Forelimb muscle (tissue), 1 donor: ENCODE measurements around the gene RXRA. TPM values are rescaled to one million over a fixed set of nuclear protein-coding genes. Genes with fewer than 3 reads are reported as not detected.
A peak's percentile ranks its signal among the peaks of the same experiment; 100 is the strongest.

ENCODE experiments used
- DNase-seq: peaks from one replicate; pipeline ENCODE4 v3.0.0-alpha.2; 2013; ENCODE audit warnings: low read depth
- polyA plus RNA-seq: library from polyadenylated mRNA; unstranded; fragments of 120-200 nt; gene quantifications from one replicate; pipeline ENCODE4 v1.2.1, GENCODE V29; 2013; ENCODE audit not compliant: insufficient read length

The RXRA gene
- polyA plus RNA-seq, 1 donor = 28.9 TPM

- no peak for DNase-seq
Measured at GRCh38 chr9:134466869-134467616, 140.8 kb downstream of the RXRA start.

DNA sequence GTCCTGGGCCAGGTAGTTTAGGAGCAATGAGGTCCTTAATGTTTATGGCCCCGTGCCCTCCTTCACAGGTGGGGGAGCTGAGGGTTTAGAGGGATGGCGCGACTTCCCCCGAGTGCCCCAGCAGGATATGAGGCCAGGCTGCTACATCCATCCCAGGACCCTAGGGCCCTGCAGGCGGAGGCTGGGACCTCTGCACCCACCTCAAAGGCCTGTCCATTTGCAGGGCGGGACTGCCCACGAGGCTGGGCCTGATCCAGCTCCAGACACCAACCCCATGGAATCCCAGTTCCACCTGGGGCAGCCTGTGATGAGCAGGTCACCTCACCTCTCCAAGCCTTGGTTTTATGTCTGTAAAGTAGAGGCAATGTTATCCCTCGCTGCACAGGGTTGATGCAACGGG lies 142.1 kb downstream of the RXRA start:
- DNase-seq = no peak

DNA sequence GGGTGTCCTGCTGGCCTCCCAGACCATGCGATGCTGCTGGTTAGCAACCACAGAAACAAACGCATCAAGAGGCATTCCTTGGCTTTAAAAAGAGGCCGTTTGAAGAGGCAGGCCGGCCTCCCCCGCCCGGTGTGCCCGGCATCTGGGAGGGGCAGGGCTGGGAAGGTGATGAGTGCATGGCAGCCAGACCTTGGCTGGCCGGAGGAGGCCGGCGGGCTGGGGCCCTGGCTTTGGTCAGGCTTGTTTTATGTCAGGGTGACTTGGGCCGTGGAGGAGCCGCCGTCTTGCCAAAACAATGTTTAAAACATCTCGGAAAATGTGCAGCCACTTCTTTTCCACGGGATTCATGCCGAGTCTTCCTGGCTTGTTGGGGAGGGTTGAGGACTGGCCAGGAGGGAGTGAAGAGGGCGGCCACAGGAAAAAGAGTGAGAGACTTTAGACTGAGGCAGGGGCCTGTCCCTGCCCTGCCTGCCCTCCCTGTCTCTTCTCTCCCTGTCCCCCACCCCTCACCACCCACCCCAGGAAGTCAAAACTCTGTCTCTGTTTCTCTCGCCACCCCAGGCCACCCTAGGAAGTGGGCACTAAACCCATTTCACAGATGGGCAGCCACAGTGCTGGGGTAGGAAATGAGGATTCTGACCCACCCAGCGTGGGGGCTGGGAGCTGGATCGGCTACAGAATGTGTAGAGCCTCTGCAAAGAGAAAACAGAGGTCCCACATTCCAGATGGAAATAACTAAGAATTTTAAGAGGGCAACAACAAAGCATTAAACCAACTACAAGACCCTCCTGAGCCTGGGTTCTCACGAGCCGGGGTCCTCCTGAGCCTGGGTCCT lies 143.0 kb downstream of the RXRA start:
- peak; percentile 86 for DNase-seq

- DNase-seq = no peak
Measured at GRCh38 chr9:134472256-134472655, 146.0 kb downstream of the RXRA start.

- DNase-seq = no peak
Measured at GRCh38 chr9:134473141-134474054, 147.1 kb downstream of the RXRA start.

DNA sequence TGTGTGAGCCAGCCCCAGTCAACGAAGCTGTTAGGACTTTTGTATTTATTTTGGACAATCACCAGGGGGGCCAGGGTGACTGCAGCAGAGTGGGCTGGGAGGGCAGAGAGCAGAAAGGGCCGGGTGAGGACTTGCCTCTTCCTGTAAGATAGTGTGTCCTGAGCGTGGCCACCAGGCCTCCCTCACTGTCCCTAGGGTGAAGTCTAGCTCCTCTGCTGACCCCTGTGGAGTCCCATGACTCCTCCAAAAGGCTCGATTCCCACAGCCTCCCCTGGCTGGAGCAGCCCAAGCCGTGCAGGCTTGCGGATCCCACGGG lies 147.8 kb downstream of the RXRA start:
- DNase-seq = no peak

- DNase-seq = no peak
Measured at GRCh38 chr9:134475011-134475790, 148.9 kb downstream of the RXRA start.

DNA sequence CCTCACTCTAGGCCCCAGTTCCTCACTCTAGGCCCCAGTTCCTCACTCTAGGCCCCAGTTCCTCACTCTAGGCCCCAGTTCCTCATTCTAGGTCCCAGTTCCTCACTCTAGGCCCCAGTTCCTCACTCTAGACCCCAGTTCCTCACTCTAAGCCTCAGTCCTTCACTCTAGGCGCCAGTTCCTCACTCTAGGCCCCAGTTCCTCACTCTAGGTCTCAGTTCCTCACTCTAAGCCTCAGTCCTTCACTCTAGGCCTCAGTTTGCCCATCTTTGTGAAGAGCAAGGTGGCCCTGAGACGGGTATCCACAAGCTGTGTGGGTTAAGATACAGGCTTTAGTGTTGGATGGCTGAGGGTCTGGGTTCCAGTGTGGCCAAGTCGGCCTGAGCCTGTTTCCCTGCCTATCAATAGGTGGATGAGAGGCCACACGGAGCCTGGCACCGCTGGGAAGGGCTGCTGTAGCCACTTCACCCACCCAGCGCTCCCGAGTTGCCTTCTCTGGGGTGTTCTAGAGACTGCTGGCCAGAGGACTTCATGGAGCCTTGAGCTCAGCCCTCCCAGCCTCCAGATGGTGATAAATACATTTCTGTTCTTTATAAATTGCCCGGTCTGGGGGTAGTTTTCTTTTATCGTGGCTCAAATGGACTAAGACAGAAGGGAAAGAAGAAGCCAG lies 150.2 kb downstream of the RXRA start:
- DNase-seq = no peak

DNA sequence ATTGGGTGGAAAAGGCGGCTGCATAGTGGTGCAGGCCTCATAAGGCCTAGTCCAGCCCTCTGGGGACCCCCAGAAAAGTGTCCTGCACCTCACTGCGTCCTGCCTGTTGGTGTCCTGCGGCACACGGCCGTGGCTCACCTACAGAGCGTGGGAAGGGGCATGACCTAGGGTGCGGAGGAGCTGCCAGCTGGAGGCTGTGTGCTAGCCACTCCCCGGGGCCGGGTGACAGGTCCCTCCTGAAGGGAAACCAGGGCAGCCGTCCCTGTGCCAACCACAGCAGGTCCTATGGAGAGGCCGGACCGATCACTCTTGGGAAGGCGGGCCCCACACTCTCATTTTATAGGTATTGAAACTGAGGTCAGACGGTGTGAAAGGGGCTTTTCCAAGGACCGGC lies 150.7 kb downstream of the RXRA start:
- DNase-seq = no peak

- no peak for DNase-seq
Measured at GRCh38 chr9:134477342-134477925, 151.2 kb downstream of the RXRA start.

- DNase-seq = no peak
Measured at GRCh38 chr9:134477927-134478326, 151.7 kb downstream of the RXRA start.

DNA sequence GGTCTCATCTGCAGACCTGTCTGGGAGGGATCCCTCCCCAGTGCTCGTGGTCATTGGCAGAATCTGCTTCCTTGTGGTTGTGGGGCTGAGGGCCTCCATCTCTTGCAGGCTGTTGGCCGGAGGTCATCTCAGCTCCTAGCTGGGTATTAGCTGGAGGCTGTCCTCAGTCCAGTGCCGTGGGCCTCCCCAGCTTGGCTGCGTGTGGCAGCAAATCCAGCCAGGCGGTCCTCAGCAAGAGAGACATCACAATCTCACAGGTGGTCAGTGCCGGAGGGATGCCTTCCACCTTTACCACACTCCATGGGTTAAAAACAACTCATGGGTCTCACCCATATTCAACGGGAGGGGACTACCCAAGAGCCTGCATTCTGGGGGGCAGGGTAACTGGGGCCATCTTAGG lies 155.5 kb downstream of the RXRA start:
- DNase-seq = no peak

DNA sequence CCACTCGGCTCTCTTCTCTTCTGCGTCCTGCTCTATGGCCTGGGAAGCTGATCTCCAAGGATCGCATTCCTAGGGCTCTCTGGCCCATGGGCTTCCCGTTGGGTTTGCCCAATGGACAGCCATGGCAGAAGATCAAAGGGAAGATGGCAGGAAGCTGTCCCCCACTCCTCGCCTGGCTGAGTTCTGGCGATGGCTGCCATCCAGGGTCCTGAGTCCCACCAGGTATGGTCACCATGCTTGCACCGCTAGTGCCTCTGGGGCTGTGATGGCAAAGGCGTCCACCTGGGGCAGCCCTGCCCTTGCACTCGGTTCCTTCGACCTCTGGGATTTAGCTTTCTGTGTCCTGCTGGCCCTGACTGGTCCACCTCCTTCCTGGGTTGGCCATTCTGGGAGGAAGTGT lies 156.0 kb downstream of the RXRA start:
- no peak for DNase-seq

GRCh38 chr9:134483361-134484184 lies 157.3 kb downstream of the RXRA start:
- no peak for DNase-seq

DNA sequence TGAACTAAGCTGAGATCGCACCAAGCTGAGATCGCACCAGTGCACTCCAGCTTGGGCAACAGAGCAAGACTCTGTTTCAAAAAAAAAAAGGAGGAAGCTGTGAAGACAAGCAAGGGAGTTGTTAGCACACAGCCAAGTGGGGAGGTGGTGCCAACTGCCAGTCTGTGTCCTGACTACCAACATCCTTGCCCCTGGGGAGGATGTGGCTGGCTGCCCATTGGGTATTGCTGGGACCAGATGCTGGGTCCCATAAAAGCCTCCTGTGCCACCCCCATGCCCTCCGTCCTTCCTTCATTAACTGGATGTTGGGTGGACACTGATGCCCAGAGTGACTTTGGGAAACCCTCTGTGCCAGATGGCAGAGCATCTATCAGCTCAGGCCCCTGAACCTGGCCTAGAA lies 158.2 kb downstream of the RXRA start:
- no peak for DNase-seq

GRCh38 chr9:134485653-134486052 lies 159.4 kb downstream of the RXRA start:
- no peak for DNase-seq

DNA sequence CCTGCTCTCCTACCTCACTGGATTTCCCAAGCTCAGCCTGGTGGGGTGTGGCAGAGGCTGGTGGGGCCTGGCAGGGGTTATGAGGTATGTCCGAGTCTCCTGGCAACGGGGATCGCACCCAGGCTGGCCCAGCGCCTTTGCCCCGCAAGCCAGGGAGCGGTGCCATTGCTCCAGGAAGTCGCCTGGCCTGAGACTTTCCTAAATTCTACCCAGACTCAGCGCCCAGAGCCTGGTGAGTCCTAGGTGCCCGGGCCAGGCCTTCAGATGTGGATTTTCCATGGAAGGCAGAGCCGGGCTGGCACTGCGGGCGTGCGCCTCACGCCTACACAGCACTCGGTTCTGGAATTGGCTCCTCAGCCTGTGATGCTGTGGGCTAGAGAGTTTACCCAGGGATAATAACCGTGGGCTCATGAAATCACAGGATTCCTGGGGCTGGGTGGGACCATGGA lies 159.9 kb downstream of the RXRA start:
- DNase-seq = no peak

DNA sequence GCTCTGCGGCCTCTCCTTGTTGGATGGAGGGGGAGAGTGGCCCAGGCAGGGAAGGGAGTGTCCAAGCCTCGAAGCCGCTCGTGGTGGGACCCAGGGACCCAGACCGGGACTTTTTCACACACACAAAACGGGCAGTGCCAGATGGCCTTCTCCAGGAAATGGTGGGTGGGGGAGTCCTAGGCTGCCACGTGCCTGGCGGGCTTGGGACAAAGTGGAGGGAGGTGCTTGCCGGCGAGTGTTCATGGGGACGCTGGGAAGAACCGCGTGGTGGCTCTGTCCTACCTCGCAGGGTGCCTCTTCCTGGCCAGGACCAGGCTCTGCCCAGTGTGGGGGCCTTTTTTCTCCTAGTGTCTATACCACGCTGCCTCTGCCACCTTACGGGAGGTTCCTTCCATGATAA lies 160.3 kb downstream of the RXRA start:
- no peak for DNase-seq
